SK-N-DZ (cell line): ENCODE data around the gene CDH4.

Experiments
- DNase-seq: peaks from one replicate; pipeline ENCODE4 v3.0.0-alpha.2; 2015; ENCODE audit warnings: low spot score

The CDH4 gene

GRCh38 chr20:61875221-61875885, 623.3 kb downstream of the CDH4 start:
- no peak for DNase-seq

- no peak for DNase-seq
Measured at GRCh38 chr20:61875996-61876395, 623.9 kb downstream of the CDH4 start.

- DNase-seq: peak; percentile 57
Measured at GRCh38 chr20:61876952-61877728, 625.1 kb downstream of the CDH4 start.

- DNase-seq: no peak
Measured at GRCh38 chr20:61877776-61878477, 625.9 kb downstream of the CDH4 start.

GRCh38 chr20:61878478-61879302, 626.6 kb downstream of the CDH4 start:
- DNase-seq: no peak

GRCh38 chr20:61879303-61879620, 627.2 kb downstream of the CDH4 start:
- DNase-seq: no peak

GRCh38 chr20:61879694-61880093, 627.6 kb downstream of the CDH4 start:
- no peak for DNase-seq

GRCh38 chr20:61880706-61881105, 628.6 kb downstream of the CDH4 start:
- no peak for DNase-seq

- no peak for DNase-seq
Measured at GRCh38 chr20:61881416-61881815, 629.4 kb downstream of the CDH4 start.

- no peak for DNase-seq
Measured at GRCh38 chr20:61881861-61882260, 629.8 kb downstream of the CDH4 start.

GRCh38 chr20:61882716-61883615, 630.9 kb downstream of the CDH4 start:
- DNase-seq: no peak

- DNase-seq: no peak
Measured at GRCh38 chr20:61883857-61884393, 631.9 kb downstream of the CDH4 start.

GRCh38 chr20:61884571-61885389, 632.7 kb downstream of the CDH4 start:
- no peak for DNase-seq

- DNase-seq: no peak
Measured at GRCh38 chr20:61885759-61886715, 634.0 kb downstream of the CDH4 start.

GRCh38 chr20:61886721-61887595, 634.9 kb downstream of the CDH4 start:
- peak; percentile 76 for DNase-seq

- no peak for DNase-seq
Measured at GRCh38 chr20:61887596-61888093, 635.6 kb downstream of the CDH4 start.
